CD4-positive, CD25-positive, alpha-beta regulatory T cell (primary cell): Measurements from ENCODE around the gene KIF5C. TPM values are rescaled to one million over a fixed set of nuclear protein-coding genes. Genes with fewer than 3 reads are reported as not detected.

Source experiments
- ATAC-seq, 2 donors: fragments of 150-1000 bp; cut with Tn5 transposase; one replicate each; pipeline ENCODE4 v1.10.0; 2021; ENCODE audit warnings: low read depth in 2 of 2, moderate number of reproducible peaks in 2 of 2, moderate library complexity in 1 of 2
- DNase-seq, 3 donors: peaks; one replicate each; pipeline versions ENCODE4 v3.0.0 to v3.0.0-alpha.2; 2012 to 2022; ENCODE audit warnings: mixed read lengths in 1 of 3
- H3K27ac ChIP-seq: one replicate; pipeline ENCODE4 v1.7.0; 2013; ENCODE audit warnings: mild to moderate bottlenecking, low read length; ENCODE audit not compliant: insufficient read depth, poor library complexity, severe bottlenecking
- H3K27me3 ChIP-seq: one replicate; pipeline ENCODE4 v1.7.0; 2013; ENCODE audit warnings: low read length; ENCODE audit not compliant: control insufficient read depth, insufficient read depth
- H3K36me3 ChIP-seq: one replicate; pipeline ENCODE4 v1.7.0; 2013; ENCODE audit warnings: mild to moderate bottlenecking, low read length, moderate library complexity; ENCODE audit not compliant: control insufficient read depth, insufficient read depth
- H3K4me1 ChIP-seq: 2 replicates; pipeline ENCODE4 v1.7.0; 2013; ENCODE audit warnings: mild to moderate bottlenecking, low read length; ENCODE audit not compliant: insufficient read depth, control insufficient read depth, poor library complexity, severe bottlenecking
- H3K4me3 ChIP-seq: one replicate; pipeline ENCODE4 v1.7.0; 2013; ENCODE audit warnings: low read depth, mild to moderate bottlenecking, low read length, moderate library complexity
- H3K9me3 ChIP-seq, 2 experiments: 1 replicate in 1 of 2; 2 replicates in 1 of 2; pipeline ENCODE4 v1.7.0; 2013; ENCODE audit warnings: low read length in 2 of 2, mild to moderate bottlenecking in 1 of 2, moderate library complexity in 1 of 2; ENCODE audit not compliant: control insufficient read depth in 2 of 2
- H3K27ac Mint-ChIP-seq, 3 donors: one replicate each; pipeline ENCODE4 v1.8.0; 2020 to 2022; ENCODE audit warnings: mild to moderate bottlenecking in 3 of 3, mixed read lengths in 3 of 3, moderate library complexity in 2 of 3
- H3K27me3 Mint-ChIP-seq: one replicate; pipeline ENCODE4 v1.8.0; 2022; ENCODE audit warnings: mild to moderate bottlenecking, mixed read lengths
- H3K36me3 Mint-ChIP-seq: one replicate; pipeline ENCODE4 v1.8.0; 2020; ENCODE audit warnings: mixed read lengths
- H3K4me1 Mint-ChIP-seq, 4 donors: one replicate each; pipeline ENCODE4 v1.8.0; 2020 to 2022; ENCODE audit warnings: mixed read lengths in 4 of 4, mild to moderate bottlenecking in 1 of 4
- H3K4me3 Mint-ChIP-seq, 4 donors: one replicate each; pipeline ENCODE4 v1.8.0; 2020 to 2022; ENCODE audit warnings: mild to moderate bottlenecking in 4 of 4, mixed read lengths in 4 of 4, moderate library complexity in 3 of 4
- H3K9me3 Mint-ChIP-seq, 7 donors: one replicate each; pipeline ENCODE4 v1.8.0; 2020 to 2022; ENCODE audit warnings: mixed read lengths in 7 of 7, mild to moderate bottlenecking in 3 of 7, moderate library complexity in 2 of 7
- polyA plus RNA-seq, 4 donors: library from polyadenylated mRNA; unstranded; fragments of 300-500 nt; fragmentation: Illumina TruSeq; gene quantifications; one replicate each; pipeline ENCODE4 v1.2.3, GENCODE V29; 2021
- total RNA-seq: library from RNA; stranded (reverse); gene quantifications from one replicate; pipeline ENCODE4 v1.2.3, GENCODE V29; 2022

KIF5C gene
- total and polyA plus RNA-seq, 5 donors from 2014 or later, result 0.54 to 7.7 (median 1.5) TPM

DNA sequence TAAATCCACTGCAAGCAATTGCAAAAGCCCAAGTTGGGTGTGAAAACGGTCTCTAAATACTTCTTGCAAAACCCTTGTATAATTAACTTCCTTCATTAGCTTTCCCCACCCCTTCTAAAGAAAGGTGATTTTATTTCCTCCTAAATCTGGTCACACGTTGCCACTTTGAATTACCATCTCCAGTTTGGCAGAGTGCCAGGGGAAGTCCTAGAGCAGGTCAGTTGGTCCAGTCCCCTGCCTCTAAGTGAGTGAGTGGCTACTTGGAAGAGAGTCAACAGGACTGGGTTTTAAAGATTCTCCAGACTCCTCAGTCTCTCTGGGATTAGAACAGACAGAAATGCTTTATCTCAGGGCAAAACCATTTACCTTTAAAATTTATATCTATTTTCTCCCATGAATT lies 144.7 kb downstream of the KIF5C start:
- no peaks in the 10 kb centered on the region for H3K4me1 ChIP-seq
- peaks cover 0 to 4% (median under 1%) of the 10 kb centered on the region in 4 donors for H3K4me1 Mint-ChIP-seq
- ATAC-seq (no peak), DNase-seq (no peak)
- H3K36me3 Mint-ChIP-seq, result no peaks in the 10 kb centered on the region
- H3K36me3 ChIP-seq, result no peaks in the 10 kb centered on the region
- peaks cover 11% of the 10 kb centered on the region for H3K27me3 Mint-ChIP-seq
- no peak overlapping the region for H3K4me3 ChIP-seq
- H3K9me3 Mint-ChIP-seq, result peaks cover 0 to 1% (median 0%) of the 10 kb centered on the region in 7 donors
- H3K27ac Mint-ChIP-seq, result peak overlapping the region in 1 of 3 donors; percentile 10
- no peak overlapping the region for H3K27ac ChIP-seq
- no peaks in the 10 kb centered on the region for H3K9me3 ChIP-seq
- H3K27me3 ChIP-seq, result no peaks in the 10 kb centered on the region
- H3K4me3 Mint-ChIP-seq, result no peak overlapping the region

DNA sequence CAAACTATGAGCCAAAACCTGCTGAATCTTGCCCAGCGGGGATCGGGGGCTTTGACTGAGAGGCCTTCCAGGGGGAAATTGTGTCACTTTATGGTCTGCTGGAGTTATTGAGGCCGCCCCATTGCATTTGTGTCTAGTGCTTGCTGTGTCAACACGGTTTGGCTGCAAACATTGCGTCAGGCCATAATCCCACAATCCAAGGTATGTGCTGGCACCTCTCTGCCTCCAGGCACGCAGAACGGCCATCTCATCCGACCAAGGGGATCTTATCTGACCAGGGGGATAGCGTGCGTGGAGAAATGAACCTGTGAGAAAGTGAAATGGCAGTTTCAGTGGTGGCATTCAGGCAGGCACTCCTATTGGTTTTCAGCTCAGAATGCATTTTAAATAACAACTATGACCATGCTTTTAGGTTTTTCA lies 145.4 kb downstream of the KIF5C start:
- DNase-seq (no peak), ATAC-seq (no peak)
- peaks cover 0 to 1% (median 0%) of the 10 kb centered on the region in 7 donors for H3K9me3 Mint-ChIP-seq
- H3K4me3 ChIP-seq, result no peak overlapping the region
- no peak overlapping the region for H3K27ac Mint-ChIP-seq
- H3K4me3 Mint-ChIP-seq, result no peak overlapping the region
- H3K27me3 Mint-ChIP-seq, result peaks cover 11% of the 10 kb centered on the region
- no peaks in the 10 kb centered on the region for H3K27me3 ChIP-seq
- no peaks in the 10 kb centered on the region for H3K4me1 ChIP-seq
- no peaks in the 10 kb centered on the region for H3K36me3 Mint-ChIP-seq
- no peaks in the 10 kb centered on the region for H3K36me3 ChIP-seq
- peaks cover 0 to 4% (median under 1%) of the 10 kb centered on the region in 4 donors for H3K4me1 Mint-ChIP-seq
- H3K27ac ChIP-seq, result no peak overlapping the region
- H3K9me3 ChIP-seq, result no peaks in the 10 kb centered on the region

DNA sequence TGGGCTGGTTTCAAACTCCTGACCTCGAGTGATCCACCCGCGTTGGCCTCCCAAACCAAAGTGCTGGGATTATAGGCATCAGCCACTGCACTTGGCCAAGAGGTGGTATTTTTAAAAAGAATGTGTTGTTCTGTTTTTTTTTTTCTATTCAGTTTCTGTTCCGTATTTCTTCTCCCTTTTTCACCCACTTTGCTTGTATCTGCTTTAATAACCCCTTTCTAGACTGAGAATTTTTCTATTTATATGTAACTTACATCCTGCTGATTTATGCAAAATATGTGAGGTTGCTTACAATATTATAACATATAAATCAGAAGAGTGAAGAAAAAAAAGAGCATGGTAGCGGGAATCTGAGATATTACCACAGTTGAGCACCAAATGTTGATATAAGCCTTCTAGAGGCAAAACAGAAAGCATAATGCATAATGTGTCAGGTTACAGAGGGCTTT lies 146.3 kb downstream of the KIF5C start:
- Histone ChIP-seq H3K27ac (no peak overlapping the region), H3K9me3 (no peaks in the 10 kb centered on the region), H3K27me3 (no peaks in the 10 kb centered on the region), H3K36me3 (no peaks in the 10 kb centered on the region), H3K4me3 (no peak overlapping the region), H3K4me1 (no peaks in the 10 kb centered on the region)
- peak overlapping the region in 1 of 3 donors; percentile 21 for H3K27ac Mint-ChIP-seq
- no peak for ATAC-seq
- peaks cover 0 to 4% (median under 1%) of the 10 kb centered on the region in 4 donors for H3K4me1 Mint-ChIP-seq
- H3K27me3 Mint-ChIP-seq, result peaks cover 11% of the 10 kb centered on the region
- no peak for DNase-seq
- no peaks in the 10 kb centered on the region for H3K9me3 Mint-ChIP-seq
- H3K36me3 Mint-ChIP-seq, result no peaks in the 10 kb centered on the region
- no peak overlapping the region for H3K4me3 Mint-ChIP-seq

DNA sequence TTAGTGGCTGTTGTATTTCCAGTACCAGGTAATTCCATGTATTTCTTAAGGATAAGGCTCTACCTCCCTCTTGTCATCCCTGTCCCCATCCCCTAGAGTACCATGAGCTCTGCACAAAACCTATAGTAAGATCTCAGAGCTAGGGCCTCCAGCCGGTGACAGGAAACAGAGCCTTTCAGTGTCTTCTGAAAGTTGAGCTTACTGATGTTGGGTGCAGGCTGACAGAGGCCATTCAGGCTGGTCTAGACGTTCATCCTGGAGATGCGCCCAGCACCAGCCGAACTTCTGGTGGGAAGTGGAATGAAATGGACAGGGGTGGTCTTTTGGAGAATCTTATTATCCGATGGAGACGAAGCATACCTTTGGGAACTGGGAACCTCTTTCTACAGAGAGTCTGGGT lies 146.7 kb downstream of the KIF5C start:
- no peak overlapping the region for H3K4me3 Mint-ChIP-seq
- Histone ChIP-seq H3K4me3 (no peak overlapping the region), H3K4me1 (no peaks in the 10 kb centered on the region), H3K27me3 (no peaks in the 10 kb centered on the region), H3K27ac (no peak overlapping the region), H3K9me3 (no peaks in the 10 kb centered on the region), H3K36me3 (no peaks in the 10 kb centered on the region)
- H3K36me3 Mint-ChIP-seq, result no peaks in the 10 kb centered on the region
- ATAC-seq, result no peak
- no peak for DNase-seq
- H3K27ac Mint-ChIP-seq, result no peak overlapping the region
- peaks cover 0 to 4% (median under 1%) of the 10 kb centered on the region in 4 donors for H3K4me1 Mint-ChIP-seq
- no peaks in the 10 kb centered on the region for H3K9me3 Mint-ChIP-seq
- H3K27me3 Mint-ChIP-seq, result peaks cover 11% of the 10 kb centered on the region

DNA sequence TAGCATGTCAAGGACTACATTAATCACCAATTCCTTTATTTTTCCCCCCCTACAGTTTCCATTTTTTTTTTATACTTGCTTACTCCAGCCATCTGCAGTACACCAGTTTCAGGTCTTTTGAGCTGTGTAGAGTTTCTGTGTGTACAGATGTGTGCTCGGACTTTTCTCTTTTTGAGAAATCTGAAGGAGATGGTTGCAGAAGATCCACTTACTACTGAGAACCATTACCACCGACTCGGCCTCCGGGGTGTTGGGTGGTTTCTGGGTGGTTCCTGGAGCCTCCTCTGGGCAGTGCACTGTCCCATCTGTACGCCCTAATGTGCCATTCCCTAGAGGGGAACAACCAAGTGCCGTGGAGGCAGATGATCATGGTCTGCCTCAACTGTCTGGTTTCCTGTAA lies 148.1 kb downstream of the KIF5C start:
- Histone ChIP-seq H3K27ac (no peak overlapping the region), H3K4me1 (no peaks in the 10 kb centered on the region), H3K9me3 (no peaks in the 10 kb centered on the region), H3K27me3 (no peaks in the 10 kb centered on the region), H3K36me3 (no peaks in the 10 kb centered on the region), H3K4me3 (no peak overlapping the region)
- no peaks in the 10 kb centered on the region for H3K9me3 Mint-ChIP-seq
- no peaks in the 10 kb centered on the region for H3K4me1 Mint-ChIP-seq
- no peaks in the 10 kb centered on the region for H3K36me3 Mint-ChIP-seq
- DNase-seq (no peak), ATAC-seq (no peak)
- H3K27me3 Mint-ChIP-seq, result peaks cover 6% of the 10 kb centered on the region
- H3K27ac Mint-ChIP-seq, result no peak overlapping the region
- no peak overlapping the region for H3K4me3 Mint-ChIP-seq

DNA sequence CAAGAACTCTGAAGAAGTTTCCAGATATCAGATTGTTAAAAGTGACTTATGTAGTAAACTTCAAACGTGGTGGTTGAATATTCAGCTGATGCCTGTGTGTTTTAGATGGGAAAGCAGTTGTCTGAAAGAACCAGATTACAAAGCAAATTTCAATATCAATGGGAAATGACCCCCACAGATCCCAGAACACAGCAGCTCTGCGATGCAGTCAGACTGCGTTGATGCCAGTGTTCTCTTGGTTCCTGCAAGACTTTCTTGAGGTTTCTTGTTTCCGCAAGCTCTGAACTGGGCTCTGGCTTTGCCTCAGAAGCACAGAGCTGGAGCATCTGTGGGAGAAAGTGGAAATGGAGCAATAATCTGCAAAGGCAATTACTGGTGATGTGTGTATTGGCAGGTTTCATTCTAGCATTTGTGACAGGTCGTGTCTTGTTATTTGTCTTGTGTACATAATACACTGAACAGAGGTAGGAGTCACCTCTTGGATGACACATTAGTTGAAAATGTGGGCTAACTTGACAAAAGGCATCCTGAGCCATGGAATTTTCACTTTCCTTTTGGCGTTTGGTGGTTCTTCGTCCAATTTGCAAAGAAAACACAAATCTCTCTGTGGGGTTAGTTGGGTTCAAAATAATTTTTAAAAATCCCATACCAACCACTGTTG lies 152.7 kb downstream of the KIF5C start:
- no peaks in the 10 kb centered on the region for H3K27me3 ChIP-seq
- no peak overlapping the region for H3K27ac ChIP-seq
- Mint-ChIP-seq H3K4me1 (no peaks in the 10 kb centered on the region), H3K4me3 (no peak overlapping the region), H3K9me3 (peaks cover 0 to 2% (median 0%) of the 10 kb centered on the region in 7 donors), H3K27me3 (no peaks in the 10 kb centered on the region), H3K36me3 (no peaks in the 10 kb centered on the region), H3K27ac (no peak overlapping the region)
- H3K4me1 ChIP-seq, result no peaks in the 10 kb centered on the region
- H3K4me3 ChIP-seq, result no peak overlapping the region
- H3K36me3 ChIP-seq, result no peaks in the 10 kb centered on the region
- DNase-seq (no peak), ATAC-seq (no peak)
- H3K9me3 ChIP-seq, result no peaks in the 10 kb centered on the region

DNA sequence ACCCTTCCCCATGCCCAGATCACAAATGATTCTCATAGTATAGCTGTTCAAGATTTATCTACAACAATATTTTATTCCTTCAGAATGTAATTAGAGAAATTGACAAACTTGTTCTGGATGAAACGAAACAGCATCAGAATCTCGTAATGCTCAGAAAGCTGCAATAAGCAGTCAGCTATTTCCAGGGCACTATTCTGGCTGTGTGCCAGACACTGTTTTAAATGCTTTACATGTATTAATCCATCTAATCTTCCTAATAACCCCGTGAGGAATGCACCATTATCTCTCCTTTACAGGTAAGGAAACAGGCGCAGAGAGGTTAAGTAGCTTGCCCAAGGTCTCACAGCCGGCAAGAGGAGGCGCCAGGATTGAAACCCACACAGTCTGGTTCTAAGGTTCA lies 153.3 kb downstream of the KIF5C start:
- Mint-ChIP-seq H3K36me3 (no peaks in the 10 kb centered on the region), H3K9me3 (peaks cover 0 to 2% (median 0%) of the 10 kb centered on the region in 7 donors), H3K4me1 (no peaks in the 10 kb centered on the region), H3K4me3 (no peak overlapping the region), H3K27ac (no peak overlapping the region), H3K27me3 (no peaks in the 10 kb centered on the region)
- H3K27ac ChIP-seq, result no peak overlapping the region
- H3K9me3 ChIP-seq, result no peaks in the 10 kb centered on the region
- H3K27me3 ChIP-seq, result no peaks in the 10 kb centered on the region
- H3K36me3 ChIP-seq, result no peaks in the 10 kb centered on the region
- H3K4me1 ChIP-seq, result no peaks in the 10 kb centered on the region
- no peak for ATAC-seq
- H3K4me3 ChIP-seq, result no peak overlapping the region
- no peak for DNase-seq

DNA sequence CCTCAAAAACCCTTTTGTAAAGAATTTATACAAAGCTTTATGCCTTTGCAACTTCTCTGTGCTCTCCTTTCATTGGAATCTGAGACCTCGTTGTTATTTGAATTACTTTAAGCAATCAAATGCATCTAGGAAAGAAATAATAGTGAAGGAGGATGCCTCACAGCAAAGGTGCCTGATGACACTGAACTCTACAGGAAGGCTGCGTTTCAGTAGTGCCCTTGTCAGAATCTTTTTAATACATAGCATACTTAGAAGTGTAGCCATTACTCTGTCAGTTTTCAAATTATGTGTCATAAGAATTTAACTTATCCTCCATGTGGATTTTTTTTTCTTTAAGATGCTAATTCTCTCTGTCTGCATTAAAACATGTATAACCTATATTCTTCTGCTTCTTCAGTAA lies 153.9 kb downstream of the KIF5C start:
- Histone ChIP-seq H3K27me3 (no peaks in the 10 kb centered on the region), H3K36me3 (no peaks in the 10 kb centered on the region), H3K27ac (no peak overlapping the region), H3K4me1 (no peaks in the 10 kb centered on the region), H3K9me3 (no peaks in the 10 kb centered on the region), H3K4me3 (no peak overlapping the region)
- ATAC-seq (no peak), DNase-seq (no peak)
- Mint-ChIP-seq H3K36me3 (no peaks in the 10 kb centered on the region), H3K27ac (no peak overlapping the region), H3K4me1 (no peaks in the 10 kb centered on the region), H3K27me3 (peaks cover under 1% of the 10 kb centered on the region), H3K4me3 (no peak overlapping the region), H3K9me3 (peaks cover 0 to 2% (median 0%) of the 10 kb centered on the region in 7 donors)
